ENCODE data around the gene C2orf69. TPM values are rescaled to one million over a fixed set of nuclear protein-coding genes. Genes with fewer than 3 reads are reported as not detected.

Gene C2orf69
- total and polyA plus RNA-seq, 8 donors, result 9.6 to 13.1 (median 10.4) TPM

GRCh38 chr2:199936554-199936953 is 25.5 kb downstream of the C2orf69 start:
- Histone ChIP-seq H3K36me3 (peaks cover 0 to 58% of the 10 kb centered on the region in 2 donors), H3K27ac (no peak overlapping the region), H3K27me3 (no peaks in the 10 kb centered on the region), H3K9me3 (no peaks in the 10 kb centered on the region), H3K4me1 (no peaks in the 10 kb centered on the region), H3K4me3 (no peak overlapping the region)
- DNase-seq (no peak), ATAC-seq (no peak)
- TF ChIP-seq, protein P1, sequence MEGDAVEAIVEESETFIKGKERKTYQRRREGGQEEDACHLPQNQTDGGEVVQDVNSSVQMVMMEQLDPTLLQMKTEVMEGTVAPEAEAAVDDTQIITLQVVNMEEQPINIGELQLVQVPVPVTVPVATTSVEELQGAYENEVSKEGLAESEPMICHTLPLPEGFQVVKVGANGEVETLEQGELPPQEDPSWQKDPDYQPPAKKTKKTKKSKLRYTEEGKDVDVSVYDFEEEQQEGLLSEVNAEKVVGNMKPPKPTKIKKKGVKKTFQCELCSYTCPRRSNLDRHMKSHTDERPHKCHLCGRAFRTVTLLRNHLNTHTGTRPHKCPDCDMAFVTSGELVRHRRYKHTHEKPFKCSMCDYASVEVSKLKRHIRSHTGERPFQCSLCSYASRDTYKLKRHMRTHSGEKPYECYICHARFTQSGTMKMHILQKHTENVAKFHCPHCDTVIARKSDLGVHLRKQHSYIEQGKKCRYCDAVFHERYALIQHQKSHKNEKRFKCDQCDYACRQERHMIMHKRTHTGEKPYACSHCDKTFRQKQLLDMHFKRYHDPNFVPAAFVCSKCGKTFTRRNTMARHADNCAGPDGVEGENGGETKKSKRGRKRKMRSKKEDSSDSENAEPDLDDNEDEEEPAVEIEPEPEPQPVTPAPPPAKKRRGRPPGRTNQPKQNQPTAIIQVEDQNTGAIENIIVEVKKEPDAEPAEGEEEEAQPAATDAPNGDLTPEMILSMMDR (IDR thresholded peaks at IDR 0.05), result no peak
- intact Hi-C loops (cut with DNase I), result no loop called here

DNA sequence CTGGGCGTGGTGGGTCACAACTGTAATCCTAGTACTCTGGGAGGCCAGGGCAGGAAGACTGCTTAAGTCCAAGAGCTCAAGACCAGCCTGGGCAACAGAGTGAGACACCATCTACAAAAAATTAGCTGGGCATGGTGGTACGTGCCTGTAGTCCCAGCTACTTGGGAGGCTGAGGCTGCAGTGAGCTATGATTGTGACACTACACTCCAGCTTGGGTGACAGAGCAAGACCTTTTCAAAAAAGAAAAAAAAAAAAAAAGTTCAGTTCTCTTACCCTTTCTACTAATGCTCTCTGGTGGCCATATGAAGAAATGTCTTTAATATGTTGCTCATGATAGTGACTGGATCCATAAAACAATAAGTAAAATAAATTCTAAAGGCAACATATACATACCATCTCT is 29.3 kb downstream of the C2orf69 start:
- TF ChIP-seq, protein P1 (IDR thresholded peaks at IDR 0.05), result no peak
- Histone ChIP-seq H3K9me3 (no peaks in the 10 kb centered on the region), H3K4me3 (no peak overlapping the region), H3K27me3 (no peaks in the 10 kb centered on the region), H3K36me3 (peaks cover 0 to 54% of the 10 kb centered on the region in 2 donors), H3K4me1 (no peaks in the 10 kb centered on the region), H3K27ac (no peak overlapping the region)
- ATAC-seq (no peak), DNase-seq (no peak)
- intact Hi-C loops (cut with DNase I), result no loop called here

DNA sequence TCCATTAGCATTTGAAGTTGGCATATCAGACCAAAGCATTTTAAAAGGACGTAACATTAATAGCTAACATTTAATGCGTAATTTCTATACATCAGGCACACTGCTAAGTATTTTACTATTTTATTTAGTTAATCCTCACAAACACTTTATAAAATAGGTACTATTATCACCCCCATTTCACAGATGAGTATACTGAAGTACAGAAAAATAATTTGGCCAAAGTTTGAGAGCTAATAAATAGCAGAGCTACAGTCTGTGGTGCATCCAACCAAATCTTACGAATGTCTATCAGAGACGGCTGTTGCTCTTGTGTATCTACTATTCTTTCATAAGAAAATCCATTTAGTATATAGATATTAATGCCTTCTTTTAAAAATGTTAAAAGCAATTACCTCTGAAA is 32.3 kb downstream of the C2orf69 start:
- H3K9me3 ChIP-seq, result no peaks in the 10 kb centered on the region
- TF ChIP-seq, protein P1 (IDR thresholded peaks at IDR 0.05), result no peak
- no peak for DNase-seq
- H3K4me1 ChIP-seq, result peaks cover 0 to 5% of the 10 kb centered on the region in 2 donors
- intact Hi-C loops (cut with DNase I), result no loop called here
- H3K4me3 ChIP-seq, result no peak overlapping the region
- no peaks in the 10 kb centered on the region for H3K27me3 ChIP-seq
- no peak for ATAC-seq
- peaks cover 0 to 60% of the 10 kb centered on the region in 2 donors for H3K36me3 ChIP-seq
- H3K27ac ChIP-seq, result no peak overlapping the region

GRCh38 chr2:199946196-199946595 is 35.1 kb downstream of the C2orf69 start:
- Histone ChIP-seq H3K36me3 (peaks cover 0 to 44% of the 10 kb centered on the region in 2 donors), H3K9me3 (no peaks in the 10 kb centered on the region), H3K4me1 (peaks cover 0 to 5% of the 10 kb centered on the region in 2 donors), H3K27ac (peak overlapping the region in 1 of 2 donors; percentile 45), H3K27me3 (no peaks in the 10 kb centered on the region), H3K4me3 (no peak overlapping the region)
- TF ChIP-seq, protein P1 (IDR thresholded peaks at IDR 0.05), result no peak
- no peak for DNase-seq
- no peak for ATAC-seq
- intact Hi-C loops (cut with DNase I), result no loop called here

GRCh38 chr2:199946836-199947235 is 35.7 kb downstream of the C2orf69 start:
- no peak overlapping the region for H3K4me3 ChIP-seq
- H3K27me3 ChIP-seq, result no peaks in the 10 kb centered on the region
- ATAC-seq, result no peak
- H3K4me1 ChIP-seq, result peaks cover 0 to 5% of the 10 kb centered on the region in 2 donors
- H3K9me3 ChIP-seq, result no peaks in the 10 kb centered on the region
- DNase-seq, result no peak
- peak overlapping the region in 1 of 2 donors; percentile 45 for H3K27ac ChIP-seq
- intact Hi-C loops (cut with DNase I), result no loop called here
- TF ChIP-seq, protein P1 (IDR thresholded peaks at IDR 0.05), result no peak
- peaks cover 0 to 44% of the 10 kb centered on the region in 2 donors for H3K36me3 ChIP-seq

All from left lung (tissue), 10 donors.